NCI-H748 treated with DMSO at 0.1 percent for 48 hours (cell line): ENCODE data around the gene IRX4.
A peak's percentile ranks its signal among the peaks of the same experiment; 100 is the strongest.
"Not testable (repeated sequence)": the region's sequence is repeated elsewhere in the genome, so short reads cannot be mapped to it uniquely, and the experiment has no call there.

Experiments used
- DNase-seq: peaks from one replicate; lab custom pipeline; 2025; lab: John Stamatoyannopoulos, UW

IRX4 gene

GRCh38 chr5:1857256-1857600 lies 25.5 kb downstream of the IRX4 start:
- DNase-seq = no peak

GRCh38 chr5:1856596-1857255 lies 26.0 kb downstream of the IRX4 start:
- no peak for DNase-seq

- no peak for DNase-seq
Observed at GRCh38 chr5:1855596-1855995, 27.1 kb downstream of the IRX4 start.

GRCh38 chr5:1855075-1855474 lies 27.6 kb downstream of the IRX4 start:
- DNase-seq = no peak

- DNase-seq = no peak
Observed at GRCh38 chr5:1853531-1853930, 29.2 kb downstream of the IRX4 start.

- DNase-seq = no peak
Observed at GRCh38 chr5:1852324-1852947, 30.3 kb downstream of the IRX4 start.

- DNase-seq = no peak
Observed at GRCh38 chr5:1851290-1851934, 31.3 kb downstream of the IRX4 start.

- DNase-seq = no peak
Observed at GRCh38 chr5:1850324-1851154, 32.2 kb downstream of the IRX4 start.

GRCh38 chr5:1847611-1848010 lies 35.1 kb downstream of the IRX4 start:
- DNase-seq = no peak

GRCh38 chr5:1847056-1847455 lies 35.7 kb downstream of the IRX4 start:
- DNase-seq = no peak

GRCh38 chr5:1846583-1846982 lies 36.1 kb downstream of the IRX4 start:
- no peak for DNase-seq

- DNase-seq = no peak
Observed at GRCh38 chr5:1845696-1846095, 37.0 kb downstream of the IRX4 start.

GRCh38 chr5:1844708-1845436 lies 37.9 kb downstream of the IRX4 start:
- DNase-seq = no peak

GRCh38 chr5:1843761-1844160 lies 39.0 kb downstream of the IRX4 start:
- not testable (repeated sequence) for DNase-seq

GRCh38 chr5:1842004-1842819 lies 40.5 kb downstream of the IRX4 start:
- DNase-seq = peak; percentile 84

- no peak for DNase-seq
Observed at GRCh38 chr5:1840741-1841521, 41.8 kb downstream of the IRX4 start.

GRCh38 chr5:1840071-1840547 lies 42.6 kb downstream of the IRX4 start:
- no peak for DNase-seq

- no peak for DNase-seq
Observed at GRCh38 chr5:1838013-1838412, 44.7 kb downstream of the IRX4 start.

GRCh38 chr5:1836891-1837880 lies 45.5 kb downstream of the IRX4 start:
- DNase-seq = no peak
